ENCODE data around the gene ADAM10.
"Not testable (repeated sequence)": the region's sequence is repeated elsewhere in the genome, so short reads cannot be mapped to it uniquely, and the experiment has no call there.

ADAM10 gene, protein sequence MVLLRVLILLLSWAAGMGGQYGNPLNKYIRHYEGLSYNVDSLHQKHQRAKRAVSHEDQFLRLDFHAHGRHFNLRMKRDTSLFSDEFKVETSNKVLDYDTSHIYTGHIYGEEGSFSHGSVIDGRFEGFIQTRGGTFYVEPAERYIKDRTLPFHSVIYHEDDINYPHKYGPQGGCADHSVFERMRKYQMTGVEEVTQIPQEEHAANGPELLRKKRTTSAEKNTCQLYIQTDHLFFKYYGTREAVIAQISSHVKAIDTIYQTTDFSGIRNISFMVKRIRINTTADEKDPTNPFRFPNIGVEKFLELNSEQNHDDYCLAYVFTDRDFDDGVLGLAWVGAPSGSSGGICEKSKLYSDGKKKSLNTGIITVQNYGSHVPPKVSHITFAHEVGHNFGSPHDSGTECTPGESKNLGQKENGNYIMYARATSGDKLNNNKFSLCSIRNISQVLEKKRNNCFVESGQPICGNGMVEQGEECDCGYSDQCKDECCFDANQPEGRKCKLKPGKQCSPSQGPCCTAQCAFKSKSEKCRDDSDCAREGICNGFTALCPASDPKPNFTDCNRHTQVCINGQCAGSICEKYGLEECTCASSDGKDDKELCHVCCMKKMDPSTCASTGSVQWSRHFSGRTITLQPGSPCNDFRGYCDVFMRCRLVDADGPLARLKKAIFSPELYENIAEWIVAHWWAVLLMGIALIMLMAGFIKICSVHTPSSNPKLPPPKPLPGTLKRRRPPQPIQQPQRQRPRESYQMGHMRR

DNA sequence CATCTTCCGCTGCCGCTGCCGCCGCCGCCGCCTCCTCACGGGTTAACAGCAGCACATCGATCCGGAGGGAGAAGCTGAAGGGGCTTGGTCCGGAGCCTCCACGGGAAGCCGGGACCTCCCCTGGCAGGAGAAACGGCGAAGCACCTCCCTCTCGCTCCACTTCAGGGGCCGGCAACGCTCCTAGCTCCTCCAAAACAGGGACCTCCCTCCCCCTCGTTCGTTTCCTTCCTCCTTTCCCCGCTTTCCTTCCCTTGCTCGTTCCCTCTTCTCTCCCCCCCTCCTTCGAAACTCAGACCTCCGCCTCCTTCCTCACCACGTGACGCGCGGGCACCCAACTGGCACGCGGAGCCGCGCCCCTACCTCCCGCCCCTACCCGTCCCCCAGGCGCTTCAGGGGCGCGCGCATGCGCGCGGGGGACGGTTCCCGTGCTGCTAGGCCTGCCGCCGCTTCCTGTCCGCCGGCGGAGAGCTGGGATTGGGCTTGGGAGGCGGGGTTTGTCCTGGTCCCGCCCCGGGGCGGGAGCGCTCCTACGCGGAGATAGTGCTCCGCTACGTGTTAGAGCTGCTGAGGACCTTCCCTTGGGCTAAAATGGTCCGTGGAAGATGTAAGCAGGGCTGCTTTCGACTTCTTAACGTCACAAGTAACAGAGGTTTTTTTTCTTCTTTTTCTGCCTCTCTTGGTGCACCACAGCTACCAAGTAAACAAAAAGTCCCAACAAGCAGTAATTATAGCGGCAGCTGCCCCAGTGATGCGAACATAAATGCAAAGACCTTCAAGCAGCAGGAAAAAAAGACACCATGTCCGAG lies at the start of gene ADAM10:
Gene ADAM10, minus strand, starts transcription at position 176 of the 806 bp plus-strand sequence. Its CDS starts 173 bp downstream, at position 3.
- DNase-seq: peak; percentile 99

DNA sequence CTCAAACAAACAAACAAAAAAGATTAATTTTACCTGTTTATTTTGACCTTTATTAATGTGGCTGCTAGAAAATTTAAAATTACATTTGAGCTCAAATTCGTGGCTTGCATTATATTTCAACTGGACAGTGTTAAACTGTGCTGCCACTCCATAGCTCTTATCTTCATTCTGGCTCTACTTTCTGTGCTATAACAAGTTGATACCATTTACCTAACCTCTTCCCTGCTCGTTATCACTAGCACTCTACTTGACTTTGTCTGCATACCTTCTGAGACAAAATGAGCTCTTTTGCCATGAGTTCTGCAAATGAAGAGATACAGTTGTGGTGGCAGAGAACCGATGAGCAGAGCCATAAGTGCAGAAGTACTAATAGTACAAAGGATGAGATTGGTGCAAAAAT lies 48.0 kb upstream of the ADAM10 start:
- DNase-seq: no peak

DNA sequence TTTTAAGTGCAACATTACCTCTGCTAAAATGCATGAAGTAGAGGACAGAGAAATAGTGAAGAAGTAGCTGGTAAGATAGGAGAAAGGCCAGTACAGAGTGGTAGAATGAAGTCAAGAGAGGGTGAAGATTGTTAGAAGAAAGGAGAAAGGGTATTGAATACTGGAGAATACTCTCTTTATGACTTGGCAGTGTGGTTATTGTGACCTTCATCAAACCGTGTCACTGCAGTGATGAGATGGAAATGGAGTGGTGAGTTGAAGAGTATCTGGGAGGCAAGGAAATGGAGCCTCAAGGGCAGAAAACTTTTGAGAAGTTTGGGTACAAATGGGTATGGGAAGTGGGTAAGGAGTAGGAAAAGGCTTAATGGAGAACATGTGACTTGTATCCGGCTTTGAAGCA lies 46.3 kb upstream of the ADAM10 start:
- no peak for DNase-seq

DNA sequence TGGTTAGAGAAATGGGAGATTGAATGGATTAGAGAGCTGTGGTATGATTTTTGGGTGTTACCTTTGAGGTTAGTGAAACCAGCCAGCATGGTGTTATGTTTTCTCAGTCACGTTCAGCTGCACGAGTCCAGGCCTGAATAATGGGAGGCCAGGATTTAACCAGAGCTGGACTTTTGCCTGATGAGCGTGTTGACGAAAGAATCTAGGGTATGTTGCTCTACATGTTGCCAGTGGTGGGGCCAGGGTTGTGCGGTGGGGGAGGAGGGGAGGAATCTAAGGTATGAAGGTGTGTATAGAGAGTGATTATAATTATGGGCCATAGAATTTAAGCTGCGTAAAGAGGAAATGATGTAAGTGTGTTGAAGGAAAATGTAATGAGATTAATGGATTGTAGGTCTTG lies 44.4 kb upstream of the ADAM10 start:
- DNase-seq: peak; percentile 35

DNA sequence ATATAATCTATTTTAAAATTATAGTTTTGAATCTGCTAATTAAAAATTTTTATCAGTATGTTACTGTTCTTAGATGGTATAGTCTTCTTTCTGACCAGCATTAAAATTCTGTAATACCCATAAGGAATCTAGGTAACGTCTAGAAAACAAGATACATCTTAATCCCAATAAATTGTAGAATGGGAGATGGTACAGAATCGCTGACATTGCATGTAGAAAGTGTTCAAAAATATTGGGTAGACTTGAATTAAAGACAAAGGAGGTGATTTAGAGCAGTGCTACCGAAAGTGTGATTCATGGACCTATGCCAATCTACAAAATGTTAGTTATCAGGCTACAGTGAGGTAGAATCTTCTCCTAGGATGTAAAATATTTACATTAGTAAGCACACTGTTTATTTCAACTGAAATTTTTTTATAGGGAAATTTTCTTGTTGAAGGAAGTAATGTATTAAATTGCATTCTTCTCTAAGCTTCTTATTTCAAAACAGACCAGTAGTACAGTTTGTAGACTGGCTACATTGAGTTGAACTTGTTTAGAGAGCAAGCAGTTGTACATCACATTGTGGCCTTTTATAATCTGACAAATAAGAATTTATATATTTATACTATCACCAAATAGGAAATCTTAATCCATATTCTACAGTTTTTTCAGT lies 38.7 kb upstream of the ADAM10 start:
- DNase-seq: no peak

DNA sequence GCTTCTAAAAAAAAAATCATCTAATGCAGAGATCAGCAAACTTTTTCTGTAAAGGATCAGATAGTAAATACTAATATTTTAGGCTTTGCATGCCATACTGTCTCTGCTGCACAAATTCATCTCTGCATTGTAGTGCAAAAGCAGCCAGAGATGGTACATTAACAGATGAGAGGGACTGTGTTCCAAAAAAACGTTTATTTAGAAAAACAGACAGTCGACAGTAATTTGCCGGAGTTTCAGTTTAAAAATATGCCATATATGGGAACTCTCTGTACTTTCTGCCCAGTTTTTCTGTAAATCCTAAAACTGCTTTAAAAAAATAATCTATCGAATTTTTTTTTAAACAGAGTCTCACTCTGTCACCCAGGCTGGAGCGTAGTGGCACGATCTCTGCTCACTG lies 35.8 kb upstream of the ADAM10 start:
- no peak for DNase-seq

DNA sequence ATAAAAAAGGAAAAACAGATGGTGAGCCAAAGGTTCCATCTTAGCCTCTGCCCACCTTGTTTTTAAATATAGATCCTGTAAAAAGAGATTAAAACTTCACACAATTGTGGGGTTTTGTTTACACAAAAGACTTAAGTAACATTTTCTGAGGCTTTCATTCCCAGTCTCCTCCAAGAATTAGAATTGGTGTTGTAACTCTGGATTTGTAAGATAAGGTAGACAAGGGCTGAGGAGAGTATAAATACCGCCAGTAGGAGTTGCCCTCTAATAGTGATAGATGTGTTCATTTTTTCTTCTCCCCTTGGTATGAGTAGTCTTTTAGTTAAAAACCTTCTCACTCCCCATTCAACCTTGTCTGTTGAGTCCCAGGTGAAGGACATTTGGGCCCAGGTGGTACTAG lies 30.0 kb upstream of the ADAM10 start:
- no peak for DNase-seq

DNA sequence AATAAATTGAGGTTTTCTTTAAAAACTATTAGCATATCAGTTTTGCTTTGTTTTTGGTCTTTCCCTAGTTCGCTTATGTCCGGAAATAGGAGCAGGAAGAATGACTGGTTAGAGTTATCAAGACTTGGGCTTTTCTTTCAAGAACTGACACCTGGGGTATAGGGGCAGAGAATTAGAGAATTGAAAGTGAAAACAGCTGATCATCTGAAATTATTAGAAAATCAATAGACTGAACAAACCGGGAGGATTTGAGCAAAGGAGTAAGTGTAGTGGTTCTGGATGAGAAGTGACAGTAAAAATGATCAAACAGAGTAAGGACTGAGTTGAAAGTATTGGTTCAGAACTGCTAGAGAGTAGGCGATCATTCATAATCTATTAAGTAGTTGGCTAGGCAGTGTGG lies 27.6 kb upstream of the ADAM10 start:
- no peak for DNase-seq

DNA sequence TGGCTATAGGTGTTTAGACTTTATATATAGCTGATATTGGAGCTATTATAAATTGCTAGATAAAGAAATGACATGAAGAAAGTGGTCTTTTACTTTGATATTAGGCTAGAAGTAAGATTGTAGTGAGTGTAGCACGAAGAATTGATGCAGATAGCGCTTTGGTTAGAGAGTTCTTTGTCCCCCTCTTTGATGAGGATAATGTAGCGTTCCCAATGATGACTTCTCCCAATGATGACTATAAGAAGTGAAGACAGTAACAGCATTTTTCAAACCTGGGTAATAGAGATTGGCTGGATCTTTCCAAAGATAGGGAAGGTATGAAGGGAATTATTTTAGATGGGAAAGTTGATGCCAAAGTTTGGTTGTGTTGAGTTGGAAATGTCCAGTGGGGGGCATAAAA lies 25.9 kb upstream of the ADAM10 start:
- no peak for DNase-seq

DNA sequence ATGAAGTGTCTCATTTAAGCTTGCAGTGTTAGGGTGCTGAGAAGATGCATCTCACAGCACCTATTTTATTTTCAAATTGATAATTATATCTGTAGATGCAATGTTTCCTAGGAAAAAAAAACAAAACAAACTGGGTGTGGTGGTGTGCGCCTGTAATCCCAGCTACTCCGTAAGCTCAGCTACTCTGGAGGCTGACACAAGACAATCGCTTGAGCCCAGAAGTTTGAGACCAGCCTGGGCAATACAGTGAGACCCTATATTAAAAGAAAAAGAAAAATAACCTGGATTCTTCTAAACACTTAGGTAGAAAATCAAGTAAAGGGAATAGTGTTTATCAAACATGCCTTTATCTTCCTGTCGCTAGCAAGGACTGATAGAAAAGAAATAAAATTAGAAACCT lies 23.5 kb upstream of the ADAM10 start:
- DNase-seq: peak; percentile 31

DNA sequence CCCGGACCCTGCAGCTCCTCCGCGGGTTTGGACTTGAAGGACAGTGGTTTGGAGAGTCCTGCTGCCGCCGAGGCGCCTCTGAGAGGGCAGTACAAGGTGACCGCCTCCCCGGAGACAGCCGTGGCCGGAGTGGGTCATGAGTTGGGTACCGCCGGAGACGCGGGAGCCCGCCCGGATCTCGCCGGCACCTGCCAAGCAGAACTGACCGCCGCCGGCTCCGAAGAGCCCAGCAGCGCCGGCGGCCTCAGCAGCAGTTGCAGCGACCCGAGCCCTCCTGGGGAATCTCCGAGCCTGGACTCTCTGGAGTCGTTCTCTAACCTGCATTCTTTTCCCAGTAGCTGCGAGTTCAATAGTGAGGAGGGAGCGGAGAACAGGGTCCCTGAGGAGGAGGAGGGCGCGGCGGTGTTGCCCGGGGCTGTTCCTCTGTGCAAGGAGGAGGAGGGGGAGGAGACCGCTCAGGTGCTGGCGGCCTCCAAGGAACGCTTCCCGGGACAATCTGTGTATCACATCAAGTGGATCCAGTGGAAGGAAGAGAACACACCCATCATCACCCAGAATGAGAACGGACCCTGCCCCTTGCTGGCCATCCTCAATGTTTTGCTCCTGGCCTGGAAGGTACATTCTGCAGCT lies 22.2 kb upstream of the ADAM10 start:
- DNase-seq: peak; percentile 82

DNA sequence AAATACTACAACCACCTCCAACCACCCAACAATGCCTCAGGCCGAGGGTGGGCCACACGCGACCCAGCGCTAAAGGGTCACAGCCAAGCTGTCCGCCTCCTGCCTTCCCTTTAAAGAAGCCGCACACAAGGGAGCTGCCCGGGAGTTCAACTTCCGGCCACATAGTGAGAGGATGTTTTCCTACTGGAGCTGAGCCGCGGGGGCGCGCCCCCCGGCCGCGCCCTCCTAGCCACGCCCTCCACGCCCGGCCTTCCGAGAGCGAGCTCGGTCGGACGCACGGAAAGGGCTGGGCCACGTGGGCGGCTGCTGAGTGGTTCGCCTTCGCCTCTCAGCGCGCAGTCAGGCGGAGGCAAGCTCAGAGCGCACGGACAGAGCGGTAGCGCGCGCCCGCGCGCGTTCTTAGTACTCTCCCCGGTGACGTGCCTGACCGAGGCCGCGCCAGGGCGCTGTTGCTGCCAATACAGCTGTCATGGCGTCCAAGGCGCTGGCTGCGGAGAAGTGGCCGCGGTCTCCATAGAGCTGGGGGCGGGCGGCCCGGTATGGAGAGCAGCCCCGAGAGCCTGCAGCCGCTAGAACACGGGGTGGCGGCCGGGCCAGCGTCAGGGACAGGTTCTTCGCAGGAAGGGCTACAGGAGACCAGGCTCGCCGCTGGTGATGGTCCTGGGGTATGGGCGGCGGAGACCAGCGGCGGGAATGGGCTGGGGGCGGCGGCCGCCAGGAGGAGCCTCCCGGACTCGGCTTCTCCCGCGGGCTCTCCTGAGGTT lies 21.5 kb upstream of the ADAM10 start, which contains the start of gene MINDY2:
Gene MINDY2, plus strand, starts transcription at position 446 of the 764 bp plus-strand sequence. Its CDS starts 94 bp downstream, at position 540.
- DNase-seq: peak; percentile 99

DNA sequence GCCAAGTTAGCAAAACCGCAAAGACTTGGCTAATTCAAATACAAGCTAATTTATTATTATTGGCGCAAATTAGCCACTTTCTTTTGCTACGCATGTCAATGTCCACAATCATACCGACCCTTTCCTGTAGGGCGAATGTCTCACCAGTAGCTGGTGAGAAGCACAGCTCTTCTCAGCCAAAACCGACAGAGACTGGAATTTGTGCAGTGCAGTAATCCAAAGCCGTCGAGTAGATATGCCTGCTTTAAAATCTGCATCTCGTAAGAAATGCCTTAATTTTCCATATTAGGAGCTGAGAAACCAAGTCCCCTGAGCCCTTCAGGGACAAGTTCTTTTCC lies 21.0 kb upstream of the ADAM10 start:
- DNase-seq: no peak

DNA sequence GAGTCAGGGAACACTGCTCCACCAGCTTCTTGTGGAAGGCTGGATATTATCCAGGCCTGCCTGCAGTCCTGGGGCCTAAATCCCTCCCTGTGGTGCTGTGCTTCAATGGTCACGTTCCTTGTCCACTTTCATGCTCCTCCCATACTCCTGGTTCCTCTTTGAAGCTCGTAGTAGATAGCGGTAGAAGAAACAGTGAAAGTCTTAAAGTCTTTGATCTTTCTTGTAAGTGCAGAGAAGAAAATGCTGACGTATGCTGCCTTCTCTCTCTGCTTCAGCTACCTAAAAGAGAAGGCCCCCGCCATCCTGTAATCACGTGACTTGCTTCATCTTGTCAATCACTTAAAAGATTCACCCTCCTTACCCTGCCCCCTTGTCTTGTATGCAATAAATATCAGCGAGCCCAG lies 19.1 kb upstream of the ADAM10 start:
- DNase-seq: not testable (repeated sequence)

DNA sequence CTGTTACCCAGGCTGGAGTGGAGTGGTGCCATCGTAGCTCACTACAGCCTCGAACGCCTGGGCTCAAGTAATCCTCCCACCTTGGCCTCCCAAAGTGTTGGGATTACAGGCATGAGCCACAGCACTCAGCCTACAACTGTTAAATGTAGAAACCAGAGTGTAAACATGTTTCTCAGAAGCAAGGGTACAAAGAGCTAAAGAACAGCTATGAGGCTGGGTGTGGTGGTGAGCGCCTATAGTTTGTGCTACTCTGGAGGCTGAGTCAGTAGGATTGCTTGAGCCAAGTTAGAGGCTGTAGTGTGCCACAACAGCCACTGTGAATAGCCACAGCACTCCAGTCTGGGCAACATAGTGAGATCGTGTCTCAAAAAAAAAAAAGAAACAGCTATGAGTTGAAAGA lies 16.8 kb upstream of the ADAM10 start:
- DNase-seq: no peak

DNA sequence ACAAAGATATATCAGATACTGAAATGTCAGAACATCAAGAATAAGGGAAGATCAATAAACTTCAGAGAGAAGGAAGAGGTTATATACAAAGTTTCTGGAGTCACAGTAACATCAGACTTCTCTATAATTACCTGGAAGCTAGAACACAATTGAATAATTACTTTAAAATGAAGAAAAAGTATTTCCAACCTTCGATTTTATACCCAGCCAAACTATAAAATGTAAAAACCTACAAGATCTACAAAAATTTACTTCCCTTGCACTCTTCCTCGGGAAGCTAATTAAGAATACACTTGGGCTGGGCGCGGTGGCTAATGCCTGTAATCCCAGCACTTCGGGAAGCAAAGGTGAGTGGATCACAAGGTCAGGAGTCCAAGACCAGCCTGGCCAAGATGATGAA lies 15.0 kb upstream of the ADAM10 start:
- DNase-seq: no peak

DNA sequence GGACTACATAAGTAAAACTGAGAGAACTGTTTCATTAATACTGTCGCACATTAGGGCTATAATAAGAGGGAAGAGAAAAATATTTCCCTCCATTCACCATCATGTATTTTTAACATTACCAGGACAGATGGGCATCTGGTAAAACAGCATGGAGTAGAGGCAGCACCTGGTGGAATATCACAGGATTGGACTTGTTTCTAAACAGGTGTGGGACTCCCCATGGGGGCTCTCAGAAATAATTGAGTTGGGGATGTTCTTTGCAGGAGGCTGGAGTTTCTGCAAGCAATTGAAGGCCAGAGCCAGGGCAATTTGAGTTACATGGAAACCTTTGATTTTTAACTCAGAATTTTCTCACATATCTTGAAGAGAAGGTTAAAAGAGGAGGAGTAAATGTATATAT lies 13.2 kb upstream of the ADAM10 start:
- no peak for DNase-seq

DNA sequence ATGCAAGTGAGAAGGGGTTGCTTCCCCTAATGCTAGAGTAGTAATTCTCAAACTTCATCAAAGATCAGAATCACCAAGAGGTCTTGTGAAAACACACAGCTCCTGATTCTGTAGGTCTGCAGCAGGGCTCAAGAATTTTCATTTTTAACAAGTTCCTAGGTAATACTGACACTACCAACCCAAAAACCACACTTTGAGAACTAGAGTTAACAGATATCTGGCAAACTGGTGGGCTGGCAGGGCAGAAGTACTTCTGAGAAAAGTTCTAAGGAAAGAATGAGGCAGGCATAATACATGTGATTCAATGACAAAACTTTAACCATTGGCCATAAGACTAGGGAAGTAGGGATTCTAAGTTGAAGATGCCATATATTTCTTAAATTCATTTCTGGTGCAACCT lies 12.8 kb upstream of the ADAM10 start:
- no peak for DNase-seq

DNA sequence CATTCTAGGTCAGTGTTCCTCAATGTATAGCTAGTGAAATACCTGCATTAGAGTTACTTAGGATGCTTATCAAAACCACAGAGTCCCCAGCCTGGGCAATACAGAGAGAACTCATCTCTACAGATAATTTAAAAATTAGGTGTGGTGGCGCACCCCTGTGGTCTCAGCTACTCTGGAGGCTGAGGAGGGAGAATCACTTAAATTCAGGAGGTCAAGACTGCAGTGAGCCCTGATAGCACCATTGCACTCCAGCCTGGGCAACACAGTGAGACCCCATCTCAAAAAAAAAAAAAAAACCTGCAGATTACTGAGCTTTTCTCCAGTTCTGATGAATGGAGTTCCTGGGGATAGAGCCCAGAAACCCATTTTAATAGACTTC lies 11.5 kb upstream of the ADAM10 start:
- DNase-seq: no peak

DNA sequence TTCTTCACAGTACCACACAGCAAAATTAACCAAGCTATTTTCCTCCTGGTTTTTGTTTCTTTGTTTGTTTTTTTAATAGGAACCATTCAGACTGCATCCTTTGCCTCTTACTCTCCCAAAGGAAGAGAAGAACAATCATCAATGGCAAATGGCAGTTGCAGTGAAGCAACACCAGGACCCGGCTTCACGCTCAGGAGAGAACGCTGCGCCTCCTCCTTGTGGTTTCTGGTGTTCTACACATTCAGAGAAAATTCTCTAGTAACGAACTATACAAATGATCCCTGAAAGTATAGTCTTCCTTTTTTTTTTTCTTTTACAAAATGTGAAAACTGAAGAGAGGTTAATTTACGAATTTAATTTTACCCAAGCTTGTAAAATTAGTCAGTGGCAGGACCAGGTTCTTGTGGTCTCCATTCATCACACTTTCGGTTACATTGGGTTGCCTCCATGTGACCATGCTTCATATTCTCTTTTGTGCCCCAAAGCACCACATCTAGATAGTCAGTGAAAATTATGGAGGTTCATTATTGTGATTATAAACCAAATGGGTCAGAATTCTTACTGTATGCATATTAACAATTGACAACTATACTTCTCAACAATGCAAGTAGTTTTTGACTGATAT lies 11.0 kb upstream of the ADAM10 start:
- no peak for DNase-seq

DNA sequence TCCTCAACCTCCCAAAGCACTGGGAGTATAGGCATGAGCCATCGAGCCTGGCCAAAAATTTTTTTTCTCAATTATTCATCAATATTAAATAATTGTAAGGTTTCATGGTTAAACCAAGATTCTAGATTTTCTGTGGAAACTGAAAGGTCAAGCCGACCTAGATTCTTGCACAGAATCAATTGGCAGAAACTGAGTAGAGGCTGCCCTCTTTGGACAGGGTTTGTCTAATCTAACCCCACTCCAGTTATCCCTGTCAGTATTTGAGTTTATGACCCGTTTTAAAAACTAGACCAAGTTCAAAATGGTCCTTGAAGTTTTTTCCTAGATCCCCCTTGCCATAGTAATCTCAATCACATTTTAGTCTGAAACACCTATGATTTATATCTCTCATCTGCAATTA lies 8.6 kb upstream of the ADAM10 start:
- DNase-seq: no peak

Measured in eye (tissue), 1 donor.